ENCODE measurements around the gene NRXN2. TPM values are rescaled to one million over a fixed set of nuclear protein-coding genes. Genes with fewer than 3 reads are reported as not detected.
A peak's percentile ranks its signal among the peaks of the same experiment; 100 is the strongest.

The NRXN2 gene
- total and polyA plus RNA-seq, 2 of the 13 experiments (the other 11 are each of a cell fraction or from before 2014, with no cell fraction given): not detected

- Histone ChIP-seq H3K4me1 (ENCODE audit: insufficient read depth, low read length) (peaks cover 18% of the 10 kb centered on the region), H3K79me2 (ENCODE audit: insufficient read depth, low read length) (no peaks in the 10 kb centered on the region), H3K27me3 (ENCODE audit: control insufficient read depth in 1 of 2, insufficient read depth in 2 of 2, low read length in 2 of 2) (peaks cover 0 to 7% of the 10 kb centered on the region in 2 experiments; a peak in 2 of 5 replicates), H3K4me2 (ENCODE audit: low read depth, low read length) (no peak overlapping the region), H3K4me3 (replicated peaks in 1 of 3; ENCODE audit: insufficient read depth in 1 of 3, low read depth in 2 of 3, low read length in 3 of 3) (no peak overlapping the region), H4K20me1 (ENCODE audit: insufficient read depth, low read length) (no peaks in the 10 kb centered on the region), H2AFZ (ENCODE audit: low read length) (no peak overlapping the region), H3K27ac (ENCODE audit: extremely low read length, insufficient read depth, low read length) (no peak overlapping the region), H3K9ac (ENCODE audit: insufficient read depth, low read depth, low read length) (no peak overlapping the region), H3K9me3 (ENCODE audit: low read length) (peaks cover 20% of the 10 kb centered on the region), H3K36me3 (replicated peaks in 1 of 2; ENCODE audit: control insufficient read depth in 1 of 2, insufficient read depth in 2 of 2, low read length in 2 of 2) (no peaks in the 10 kb centered on the region)
- TF ChIP-seq ADNP (CRISPR knock-in tag; IDR thresholded peaks at IDR 0.05) (no peak), ARNT2 (CRISPR knock-in tag; IDR thresholded peaks at IDR 0.05; ENCODE audit: low read depth) (no peak), REPIN1 (CRISPR knock-in tag; IDR thresholded peaks at IDR 0.05; ENCODE audit: borderline replicate concordance, low read depth) (no peak), RXRA (CRISPR knock-in tag; IDR thresholded peaks at IDR 0.05) (no peak), MAZ (IDR thresholded peaks at IDR 0.05; ENCODE audit: borderline replicate concordance, low read depth, low read length) (no peak), MAZ (CRISPR knock-in tag; IDR thresholded peaks at IDR 0.05; ENCODE audit: low read depth) (no peak), ZNF124 (CRISPR knock-in tag; IDR thresholded peaks at IDR 0.05) (no peak), SAFB2 (CRISPR knock-in tag; IDR thresholded peaks at IDR 0.05; ENCODE audit: borderline replicate concordance, low read depth) (no peak)
- ATAC-seq: peak; percentile 13; the same call in 1 of the 3 replicates
- POLR2A ChIA-PET: no interaction called here
- DNase-seq (ENCODE audit: low spot score): no peak
- 57% methylated on average over 2 of the region's 3 CpGs for WGBS (ENCODE audit: low lambda C conversion rate)
- in situ Hi-C loops (cut with HindIII; ENCODE audit: extremely low pct_ligation_motif_present, low pct_unique_long_range_greater_than_20kb) (no loop called here), intact Hi-C loops (cut with micrococcal nuclease; ENCODE audit: unreplicated experiment) (no loop called here)
- BruUV-seq (replicated peaks): no TSS peak
- no peak for FAIRE-seq
- CTCF ChIA-PET (ENCODE audit: low intra/inter-chr PET ratio, low total read pairs): no interaction called here
Observed at GRCh38 chr11:64592234-64592615, 130.8 kb downstream of the NRXN2 start.
